ENCODE measurements around the gene CHRNA3.
A peak's percentile ranks its signal among the peaks of the same experiment; 100 is the strongest.

The CHRNA3 gene

DNA sequence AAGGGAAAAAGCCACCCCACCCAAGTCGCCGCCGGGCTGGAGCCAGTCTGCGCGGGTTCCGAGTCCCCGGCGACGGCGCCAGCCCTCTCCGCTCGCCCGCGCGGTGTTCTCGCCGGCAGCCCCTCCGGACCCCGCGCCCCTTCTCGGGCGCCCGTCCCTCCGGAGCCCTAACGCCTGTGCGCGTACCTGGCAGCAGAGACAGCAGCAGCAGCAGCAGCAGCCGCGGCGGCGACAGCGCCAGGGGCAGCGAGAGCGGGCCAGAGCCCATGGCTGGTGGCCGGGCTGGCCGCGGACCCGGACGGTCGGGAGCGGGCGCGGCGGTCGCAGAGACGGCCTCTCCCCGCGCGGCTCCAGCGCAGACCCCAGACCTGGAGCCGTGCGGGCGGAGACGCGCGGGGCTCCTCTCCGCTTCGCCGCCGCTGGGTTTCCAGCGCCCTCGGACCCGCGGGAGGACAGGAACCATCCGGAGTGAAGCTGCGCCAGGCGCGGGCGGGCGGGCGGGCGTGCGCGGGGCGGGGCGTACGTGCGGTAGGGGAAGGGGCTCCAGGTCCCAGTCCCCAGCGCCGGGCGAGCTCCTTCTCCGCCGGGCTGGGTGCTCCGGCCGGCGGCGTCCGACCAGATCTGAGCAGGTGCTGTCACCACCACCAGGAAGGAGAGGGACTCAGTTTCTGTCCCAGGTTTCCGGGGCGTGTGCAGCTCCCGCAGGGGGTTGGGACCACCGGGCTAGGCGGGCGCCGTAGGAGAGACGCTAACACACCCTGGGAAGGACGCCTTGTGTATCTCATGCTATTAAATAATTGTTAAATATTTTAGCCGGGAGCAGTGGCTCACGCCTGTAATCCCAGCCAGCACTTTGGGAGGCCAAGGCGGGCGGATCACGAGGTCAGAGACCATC lies at the start of gene CHRNA3:
CHRNA3 (minus strand) TSS at position 470 of the 895 bp plus-strand sequence; CDS start at position 268, 202 bp downstream.
- DNase-seq: no peak

DNA sequence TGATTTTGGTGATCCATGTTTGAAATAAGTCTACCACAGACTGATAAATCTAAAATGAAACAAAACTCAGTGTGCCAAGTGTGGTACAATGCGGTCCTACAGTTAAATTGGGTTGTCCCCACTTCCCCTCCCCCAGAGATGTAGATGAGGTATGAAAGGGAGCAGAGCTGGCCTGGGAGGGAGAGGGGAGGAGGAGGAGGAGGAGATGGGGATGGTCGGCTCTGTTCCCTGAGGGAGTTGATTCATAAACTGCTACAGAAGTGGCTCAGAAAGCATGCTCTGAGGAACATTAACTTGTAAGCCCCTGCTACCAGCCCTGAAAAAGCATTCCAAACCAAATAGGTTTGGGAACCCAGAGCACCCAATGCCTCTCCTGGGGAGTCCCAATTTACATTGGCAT lies 48.2 kb upstream of the CHRNA3 start:
- DNase-seq: no peak

- DNase-seq: no peak
These were observed 46.9 kb upstream of the CHRNA3 start for GRCh38 chr15:78667578-78668236.

GRCh38 chr15:78666010-78666409 lies 45.2 kb upstream of the CHRNA3 start:
- DNase-seq: no peak

- DNase-seq: no peak
These were observed 42.9 kb upstream of the CHRNA3 start for GRCh38 chr15:78663703-78664102.

- no peak for DNase-seq
These were observed 41.2 kb upstream of the CHRNA3 start for GRCh38 chr15:78662028-78662427.

DNA sequence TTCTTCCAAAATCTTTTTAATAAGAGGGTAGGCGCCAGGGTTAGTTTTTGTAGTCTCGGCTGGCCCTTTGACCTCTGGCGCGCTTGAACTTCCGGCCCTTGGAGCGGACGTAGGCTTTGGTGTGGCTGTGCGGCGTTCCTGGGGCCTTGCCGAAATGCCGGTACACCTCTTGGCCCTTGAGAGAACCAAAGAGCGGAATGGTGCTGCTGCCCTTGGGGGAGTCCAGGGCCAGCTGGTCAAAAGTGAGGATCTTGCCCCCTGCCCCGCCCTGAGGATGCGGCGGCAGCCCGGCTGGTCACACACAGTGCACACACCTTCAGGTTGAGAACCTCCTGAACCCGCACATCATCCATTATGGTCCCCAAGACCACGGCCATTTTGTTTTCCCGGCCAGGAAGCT lies 40.2 kb upstream of the CHRNA3 start:
- DNase-seq: no peak

- DNase-seq: no peak
These were observed 39.8 kb upstream of the CHRNA3 start for GRCh38 chr15:78660584-78660983.

DNA sequence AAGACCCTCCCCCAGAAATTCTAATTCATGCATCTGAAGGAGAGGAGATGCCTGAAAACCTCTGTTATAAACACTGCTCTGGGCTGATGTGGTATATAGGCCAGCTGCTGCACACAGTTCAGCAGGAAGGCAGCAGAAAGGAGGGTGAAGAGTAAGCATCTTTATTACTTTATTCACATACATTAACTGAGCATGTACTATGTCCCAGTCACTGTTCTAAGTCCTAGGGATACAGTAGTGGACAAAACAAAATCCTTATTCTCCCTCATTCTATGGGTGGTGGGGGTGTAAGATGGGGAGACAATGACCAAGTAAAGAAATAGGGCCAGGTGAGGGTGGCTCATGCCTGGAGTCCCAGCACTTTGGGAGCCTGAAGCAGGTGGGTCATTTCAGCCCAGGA lies 38.0 kb upstream of the CHRNA3 start:
- DNase-seq: no peak

DNA sequence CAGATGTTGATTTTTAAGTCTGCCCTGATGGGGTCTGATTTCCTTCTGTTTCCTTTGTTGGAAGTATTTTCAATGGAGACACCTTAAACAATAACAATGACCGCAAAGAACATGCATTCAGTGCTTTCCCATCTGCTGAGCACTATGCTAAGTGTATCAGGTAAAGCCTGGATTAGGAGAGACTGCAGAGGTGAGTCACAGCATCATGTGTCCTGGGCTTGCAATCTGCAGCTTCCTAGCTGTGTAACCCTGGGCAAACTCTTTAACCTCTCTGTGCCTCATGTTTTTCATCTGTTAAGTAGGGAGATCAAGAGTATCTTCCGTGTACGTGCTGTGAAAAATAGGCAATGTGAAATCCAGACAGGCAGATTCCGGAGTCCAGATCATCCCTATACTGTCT lies 33.5 kb upstream of the CHRNA3 start:
- no peak for DNase-seq

DNA sequence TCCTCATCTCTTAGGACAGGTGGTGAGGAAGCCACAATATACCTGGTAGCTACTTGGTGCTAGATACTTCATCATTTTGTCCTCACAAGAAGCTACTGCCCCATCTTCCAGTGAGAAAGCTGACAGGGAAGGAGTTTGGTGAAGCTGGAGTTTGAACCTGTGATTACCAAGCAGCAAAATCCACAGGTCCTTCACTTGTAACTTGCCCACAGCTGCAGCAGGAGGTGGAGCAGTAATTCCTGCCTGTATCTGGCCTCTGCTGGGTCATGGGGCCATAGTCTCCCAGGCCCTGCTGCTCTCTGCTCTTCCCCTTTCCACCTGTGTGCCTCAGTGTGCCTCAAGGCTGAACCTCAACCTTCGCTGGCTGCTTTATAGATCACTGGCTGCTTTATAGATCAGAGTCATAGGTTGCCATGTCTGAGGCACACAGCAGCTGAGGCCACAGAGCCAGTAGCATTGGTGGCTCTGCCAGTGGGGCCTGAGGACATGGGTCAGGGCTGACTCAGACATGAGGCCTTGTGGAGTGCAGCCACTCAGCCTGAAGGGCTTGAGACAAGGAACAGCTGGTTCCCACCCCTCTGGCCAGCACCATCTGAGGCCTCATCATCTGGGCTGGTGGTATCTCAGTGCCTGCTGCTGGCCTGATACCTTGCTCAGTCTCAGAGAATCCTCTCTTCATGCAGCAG lies 31.3 kb upstream of the CHRNA3 start:
- no peak for DNase-seq

GRCh38 chr15:78651007-78651406 lies 30.2 kb upstream of the CHRNA3 start:
- no peak for DNase-seq

DNA sequence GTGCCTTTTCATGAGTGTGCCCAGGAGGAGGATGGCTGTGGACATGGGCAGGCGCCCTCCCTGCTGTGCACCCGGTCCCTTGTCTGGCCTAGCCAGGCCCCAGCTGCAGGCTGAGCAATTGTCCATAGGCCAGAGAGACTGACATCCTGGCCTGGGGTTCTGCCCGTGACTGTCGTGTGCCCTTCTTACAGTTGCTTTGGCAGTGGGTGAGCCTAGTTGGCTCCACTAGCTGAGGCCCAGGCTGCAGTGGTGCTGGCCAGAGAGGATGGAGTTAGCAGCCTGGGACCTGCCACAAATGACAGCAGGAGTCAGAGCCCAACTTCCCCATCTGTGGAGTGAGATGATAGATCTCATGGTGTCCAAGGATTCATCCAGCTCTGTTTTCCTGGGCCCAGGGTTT lies 29.2 kb upstream of the CHRNA3 start:
- no peak for DNase-seq

DNA sequence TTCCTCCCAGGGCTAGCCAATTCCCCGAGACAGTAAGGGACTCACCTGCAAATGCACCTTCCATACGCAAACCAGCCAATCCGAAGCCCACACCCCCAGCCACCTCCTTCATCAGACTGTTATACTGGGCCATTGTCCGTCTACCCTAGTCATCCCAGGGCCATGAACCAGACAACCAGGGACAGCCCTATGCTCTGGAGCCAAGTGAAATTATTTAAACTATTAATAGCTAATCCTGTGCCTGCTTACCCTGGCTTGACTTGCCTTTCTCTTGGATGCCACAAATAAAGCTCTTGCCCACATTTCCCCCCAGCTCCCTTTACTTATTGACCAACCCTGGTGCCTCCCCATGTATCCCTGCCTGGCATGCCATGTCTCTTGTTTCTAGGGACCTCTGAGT lies 24.2 kb upstream of the CHRNA3 start:
- DNase-seq: no peak

- DNase-seq: no peak
These were observed 21.5 kb upstream of the CHRNA3 start for GRCh38 chr15:78642331-78642730.

GRCh38 chr15:78641749-78642275 lies 21.0 kb upstream of the CHRNA3 start:
- no peak for DNase-seq

DNA sequence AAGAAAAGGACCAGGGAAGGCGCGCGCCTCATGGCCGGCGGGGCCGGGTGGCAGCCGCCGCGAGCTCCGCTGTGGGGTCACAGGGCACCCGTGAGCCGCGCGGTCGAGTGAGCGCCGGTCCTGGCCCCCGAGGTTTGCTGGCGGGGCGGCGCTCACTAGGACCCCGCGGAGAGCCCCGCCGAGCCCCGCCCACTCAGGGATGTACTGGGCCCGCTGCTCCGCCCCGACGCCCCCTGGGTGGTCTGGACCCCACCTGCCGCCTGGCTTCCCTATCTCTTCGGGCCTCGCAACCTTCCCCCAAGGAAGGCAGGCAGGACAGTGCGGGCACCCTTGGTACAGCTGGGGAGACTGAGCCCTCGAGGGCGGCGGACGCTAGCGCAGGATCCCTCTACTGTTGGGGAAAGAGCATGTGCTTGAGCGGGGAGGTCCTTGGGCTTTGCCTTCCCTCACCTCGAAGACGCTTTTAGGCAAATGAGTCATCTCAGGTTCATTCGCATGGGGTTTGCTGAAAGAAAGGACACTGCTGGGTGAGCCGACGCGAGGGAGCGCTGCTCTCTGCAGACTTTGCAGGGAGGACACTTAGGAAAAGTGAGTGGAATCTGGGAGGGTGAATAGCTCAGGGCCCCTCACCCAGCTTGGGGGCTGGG lies 20.4 kb upstream of the CHRNA3 start, which contains the start of gene CHRNB4:
CHRNB4 (minus strand) TSS at position 109 of the 647 bp plus-strand sequence; CDS start at position 32, 77 bp downstream.
- DNase-seq: no peak

- DNase-seq: peak; percentile 3
These were observed 19.8 kb upstream of the CHRNA3 start for GRCh38 chr15:78640527-78641101.

DNA sequence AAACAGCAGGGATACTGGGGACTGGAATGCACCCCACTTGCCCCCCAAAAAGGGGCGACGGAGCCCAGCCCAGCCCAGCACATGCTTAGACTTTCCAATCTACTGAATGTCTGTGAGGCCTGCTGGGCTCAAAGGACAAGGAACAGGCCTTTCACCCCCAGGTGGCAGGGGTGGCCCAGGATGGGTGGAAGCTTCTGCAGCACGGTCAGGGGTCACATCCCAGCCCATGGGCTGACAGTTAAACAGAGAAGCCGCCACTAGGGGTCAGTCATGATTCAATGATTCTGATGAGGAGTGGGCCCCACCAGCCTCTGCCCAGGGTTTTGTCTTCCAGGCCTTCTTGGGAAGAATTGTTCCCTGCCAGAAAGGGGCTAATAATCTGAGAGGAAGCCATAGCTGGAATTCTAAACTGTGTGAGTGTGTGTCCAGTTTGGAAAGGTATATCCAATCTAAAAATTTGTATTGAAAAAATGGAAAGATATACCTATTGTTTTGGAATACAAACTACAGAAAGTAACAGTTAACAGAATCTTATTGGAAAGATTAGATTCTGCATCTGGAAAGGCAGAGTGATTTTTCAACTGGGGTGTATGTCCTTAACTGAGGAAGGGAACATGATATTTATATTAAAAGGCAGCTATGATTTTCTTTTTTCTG lies 18.0 kb upstream of the CHRNA3 start:
- DNase-seq: peak; percentile 31

DNA sequence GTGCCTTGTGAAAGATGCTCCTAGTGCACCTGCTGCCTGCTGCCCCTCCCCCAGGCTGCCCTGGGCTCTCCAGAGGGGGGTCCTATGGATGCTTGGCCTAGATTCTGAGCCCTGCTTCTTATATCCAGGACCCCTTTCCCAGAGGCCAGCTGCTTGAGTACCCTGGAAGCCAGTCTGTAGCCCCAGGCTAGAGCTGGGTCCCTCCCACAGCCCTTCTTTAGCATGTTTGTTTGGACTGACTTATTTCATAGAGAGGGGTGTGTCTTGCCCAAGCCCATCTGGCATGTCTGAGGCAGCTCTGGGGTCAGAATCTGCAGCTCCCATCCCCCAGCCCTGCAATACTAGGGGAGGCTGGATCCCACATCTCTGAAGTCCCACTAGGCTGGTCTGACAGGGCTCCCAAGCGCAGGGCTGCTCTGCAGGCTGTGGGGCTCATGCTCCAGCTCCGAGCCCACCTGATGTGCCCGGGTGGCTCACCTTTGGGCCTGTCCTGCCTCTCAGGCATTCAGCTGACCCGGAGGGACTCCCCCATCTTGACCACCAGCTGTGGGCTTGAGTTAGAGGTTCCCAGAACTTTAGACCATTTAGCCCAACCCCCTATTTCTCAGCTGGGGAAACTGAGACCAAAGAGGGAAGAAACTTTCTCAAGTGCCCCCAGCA lies 17.1 kb upstream of the CHRNA3 start:
- DNase-seq: no peak

DNA sequence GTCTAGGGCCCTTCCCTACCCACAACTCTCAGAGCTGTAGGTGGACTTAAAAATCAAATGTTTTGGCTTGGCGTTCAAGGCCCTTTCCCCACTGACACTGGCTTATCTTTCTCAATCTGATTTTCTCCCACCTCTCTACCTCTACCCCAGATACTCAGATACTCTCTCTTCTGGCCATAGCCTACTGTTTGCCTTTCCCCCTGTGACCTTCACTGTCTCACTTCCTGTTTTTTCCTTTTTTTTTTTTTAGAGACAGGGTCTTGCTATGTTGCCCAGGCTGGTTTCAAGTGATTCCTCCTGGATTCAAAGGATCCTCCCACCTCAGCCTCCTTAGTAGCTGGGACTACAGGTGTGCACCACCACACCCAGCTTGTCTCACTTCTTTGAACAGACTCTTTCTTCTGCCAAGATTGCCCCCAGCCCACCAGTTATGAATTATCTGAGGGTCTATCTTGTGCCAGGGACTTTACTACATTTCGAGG lies 15.6 kb upstream of the CHRNA3 start:
- no peak for DNase-seq
